CD4-positive, alpha-beta T cell treated with Interleukin-2 at 100 ng/mL for 4 hours (primary cell): ENCODE measurements around the gene CACNB4.
A peak's percentile ranks its signal among the peaks of the same experiment; 100 is the strongest.
"Not testable (repeated sequence)": the region's sequence is repeated elsewhere in the genome, so short reads cannot be mapped to it uniquely, and the experiment has no call there.

Experiments used
- DNase-seq: peaks from one replicate; pipeline ENCODE4 v3.0.0-alpha.2; 2020; ENCODE audit warnings: low spot score

CACNB4 gene

DNA sequence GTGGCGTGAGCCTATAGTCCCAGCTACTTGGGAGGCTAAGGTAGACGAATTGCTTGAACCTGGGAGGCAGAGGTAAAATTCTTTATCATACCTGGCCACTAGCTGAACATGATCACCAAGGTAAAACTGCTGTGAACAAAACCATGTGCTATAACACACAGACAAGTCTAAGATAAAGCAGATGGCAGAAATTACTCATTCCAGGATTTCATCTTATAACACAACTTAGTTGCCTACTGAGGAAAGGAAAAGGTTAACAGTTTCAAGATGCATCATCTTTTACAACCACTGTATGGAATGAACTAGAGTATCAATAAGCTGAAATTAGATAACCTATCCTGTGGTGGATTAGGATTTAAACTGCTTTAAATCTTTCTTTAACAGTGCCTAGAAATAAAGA, 278.9 kb downstream of the CACNB4 start:
- no peak for DNase-seq

- DNase-seq, result no peak
These were observed 280.9 kb downstream of the CACNB4 start for GRCh38 chr2:151817929-151818328.

GRCh38 chr2:151816843-151817242, 282.0 kb downstream of the CACNB4 start:
- no peak for DNase-seq

DNA sequence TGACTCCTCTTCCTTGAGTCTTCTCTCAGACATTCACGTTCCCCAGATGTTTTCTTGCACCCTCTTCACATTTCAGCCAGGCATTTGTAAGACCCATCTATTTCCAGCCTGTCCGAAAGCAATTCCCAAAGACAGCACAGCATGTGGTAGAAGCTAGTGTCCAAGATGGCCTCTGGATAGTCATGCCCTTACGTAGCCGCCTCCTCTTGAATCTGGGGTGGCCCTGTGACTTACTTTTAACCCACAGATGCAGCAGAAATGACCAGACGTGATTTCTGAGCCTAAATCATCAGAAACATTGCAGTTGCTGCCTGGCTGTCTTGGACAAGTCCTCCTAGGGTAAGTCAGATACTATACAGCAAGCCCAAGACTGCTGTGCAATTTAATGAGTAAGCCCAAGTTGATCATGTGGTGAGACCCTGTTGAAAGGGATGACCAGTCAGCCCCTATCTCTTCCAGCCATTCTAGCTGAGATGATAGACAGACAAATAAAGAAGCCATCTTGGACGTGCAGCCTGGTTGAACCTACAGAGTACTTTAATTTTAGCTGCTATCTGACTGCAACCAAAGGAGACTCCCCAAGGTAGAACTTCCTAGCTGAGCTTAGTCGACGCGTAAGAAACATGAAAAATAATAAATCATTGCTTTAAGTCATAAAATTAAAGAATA, 282.9 kb downstream of the CACNB4 start:
- no peak for DNase-seq

DNA sequence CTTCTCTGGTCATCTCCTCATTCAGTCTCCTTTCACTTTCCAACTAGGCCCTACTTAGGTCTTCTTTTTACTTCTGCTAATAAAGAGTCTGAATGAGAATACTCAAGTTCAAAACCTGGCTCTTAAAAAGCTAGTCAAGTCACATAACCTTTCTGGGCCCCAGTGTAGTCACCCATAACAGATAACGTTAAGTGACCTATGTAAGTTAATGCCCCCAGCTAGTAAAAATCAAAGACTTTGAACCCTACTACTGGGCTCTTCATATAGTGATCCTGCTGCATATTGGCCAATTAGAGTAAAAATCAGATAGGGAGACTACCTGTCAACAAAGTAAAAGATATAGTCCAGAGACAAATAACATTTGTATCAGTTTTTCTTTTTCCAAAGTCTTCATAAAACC, 288.4 kb downstream of the CACNB4 start:
- no peak for DNase-seq

DNA sequence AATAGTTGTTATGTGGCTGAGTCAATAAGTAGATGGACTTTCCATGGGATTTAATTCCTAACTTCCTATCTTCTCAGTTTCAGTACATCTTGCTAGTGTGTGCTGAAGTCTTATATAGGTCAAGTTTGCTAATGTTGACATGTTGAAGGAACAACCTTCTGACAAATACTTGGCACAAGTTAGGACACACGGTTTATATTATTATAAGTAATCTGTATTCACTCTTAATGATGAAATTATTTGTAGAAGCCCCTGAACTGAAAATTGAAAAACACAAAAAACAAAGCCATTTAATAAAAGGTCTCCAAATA, 289.8 kb downstream of the CACNB4 start:
- DNase-seq, result no peak

DNA sequence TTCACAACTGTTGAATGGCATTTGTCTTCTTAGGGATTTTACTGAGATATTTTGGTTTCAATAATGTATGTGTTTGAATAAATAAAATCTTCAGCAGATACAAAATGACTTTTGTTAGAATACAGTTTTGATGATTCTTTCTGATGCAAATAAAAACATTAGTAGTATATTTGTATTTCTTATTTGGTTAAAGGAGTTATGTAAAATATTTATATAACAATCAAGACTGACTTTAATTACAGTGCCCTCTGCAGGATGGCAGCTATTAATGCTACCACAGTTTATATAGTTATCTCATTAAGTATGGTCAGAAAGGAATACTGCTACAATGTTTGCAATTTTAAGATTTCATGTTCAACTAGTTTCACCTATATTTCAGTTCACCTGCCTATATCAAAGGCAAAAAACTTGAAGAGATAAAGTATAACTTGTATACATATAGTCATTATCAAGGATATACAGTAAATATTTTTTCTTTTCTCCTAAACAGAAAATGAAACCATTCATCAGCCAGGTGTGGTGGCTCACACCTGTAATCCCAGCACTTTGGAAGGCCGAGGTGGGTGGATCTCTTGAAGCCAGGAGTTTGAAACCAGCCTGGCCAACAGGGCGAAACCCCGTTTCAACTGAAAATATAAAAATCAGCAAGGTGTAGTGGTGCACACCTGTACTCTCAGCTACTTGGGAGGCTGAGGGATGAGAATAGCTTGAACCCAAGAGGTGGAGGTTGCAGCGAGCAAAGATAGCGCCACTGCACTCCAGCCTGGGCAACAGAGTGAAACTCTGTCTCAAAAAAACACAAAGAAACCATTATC, 290.4 kb downstream of the CACNB4 start:
- peak; percentile 48 for DNase-seq

DNA sequence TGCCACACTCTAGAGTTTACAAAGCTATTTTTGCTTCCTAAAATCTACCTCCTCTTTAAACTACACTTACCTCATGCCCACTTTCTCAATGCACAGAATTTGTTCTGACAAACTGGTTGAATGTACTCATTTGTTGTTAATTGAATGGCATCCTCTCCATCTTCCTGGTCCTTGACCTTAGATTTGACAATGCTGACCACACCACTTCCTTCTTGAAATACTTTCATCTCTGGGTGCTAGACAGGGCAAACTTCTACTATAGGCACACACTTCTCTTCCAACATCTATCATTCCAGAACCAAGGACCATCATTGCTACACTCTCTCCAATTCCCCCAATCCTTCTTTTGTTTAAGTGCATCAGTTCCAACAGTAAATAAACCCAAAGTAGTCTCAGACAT, 292.9 kb downstream of the CACNB4 start:
- DNase-seq, result no peak

DNA sequence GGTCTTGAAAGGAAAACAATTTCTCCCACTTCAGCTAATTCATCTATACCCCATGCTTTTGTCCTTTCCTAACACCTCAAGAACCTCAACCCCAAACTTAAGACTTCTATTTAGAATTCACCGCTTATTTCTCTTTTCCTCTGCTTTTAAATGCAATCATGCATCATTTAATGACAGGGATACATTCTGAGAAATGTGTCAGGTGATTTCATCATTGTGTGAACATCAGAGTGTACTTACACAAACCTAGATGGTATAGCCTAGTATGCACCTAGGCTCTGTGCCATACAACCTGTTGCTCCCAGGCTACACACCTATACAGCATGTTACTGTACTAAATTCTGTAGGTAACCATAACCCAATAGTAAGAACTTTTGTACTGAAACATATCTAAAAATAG, 293.5 kb downstream of the CACNB4 start:
- no peak for DNase-seq

DNA sequence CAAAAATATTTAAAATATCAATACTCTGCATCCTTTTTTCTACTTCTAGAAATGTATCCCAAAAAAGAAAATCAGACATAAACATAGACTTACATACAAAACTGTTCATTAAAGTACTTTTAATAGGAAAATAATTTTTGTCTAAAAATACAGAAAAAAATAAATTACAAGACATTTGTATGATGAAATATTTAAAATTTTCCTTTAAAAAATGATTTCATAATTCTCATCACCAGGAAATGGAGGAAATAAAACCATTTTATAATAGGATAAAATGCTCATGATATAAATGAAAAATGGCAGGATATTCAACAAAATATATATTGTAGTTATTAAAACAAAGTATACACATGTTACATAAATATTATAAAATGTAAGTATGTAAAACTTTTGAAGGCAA, 295.0 kb downstream of the CACNB4 start:
- DNase-seq, result no peak

GRCh38 chr2:151802315-151802714, 296.5 kb downstream of the CACNB4 start:
- no peak for DNase-seq

- no peak for DNase-seq
These were observed 299.0 kb downstream of the CACNB4 start for GRCh38 chr2:151799886-151800292.

DNA sequence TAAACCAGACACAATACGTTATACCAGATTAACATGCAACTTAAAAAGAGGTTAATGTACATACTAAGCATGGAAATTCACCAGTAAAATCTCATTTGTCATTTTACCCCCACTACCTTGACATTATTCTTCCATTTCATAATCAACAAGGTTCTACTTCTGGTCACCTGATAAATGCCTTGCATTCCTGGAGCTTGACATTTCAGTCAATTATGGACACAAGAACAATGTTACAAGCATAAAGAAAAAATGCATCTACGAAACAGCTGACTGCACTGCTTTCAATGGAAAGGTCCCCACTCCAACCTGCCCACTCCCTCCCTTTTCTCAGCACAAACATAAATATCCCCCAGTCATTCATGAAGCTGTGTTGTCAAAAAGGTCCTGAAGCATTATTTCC, 302.1 kb downstream of the CACNB4 start:
- DNase-seq, result no peak

- DNase-seq, result no peak
These were observed 303.1 kb downstream of the CACNB4 start for GRCh38 chr2:151795646-151796240.

GRCh38 chr2:151794422-151794821, 304.4 kb downstream of the CACNB4 start:
- not testable (repeated sequence) for DNase-seq

- no peak for DNase-seq
These were observed 305.7 kb downstream of the CACNB4 start for GRCh38 chr2:151793123-151793522.

DNA sequence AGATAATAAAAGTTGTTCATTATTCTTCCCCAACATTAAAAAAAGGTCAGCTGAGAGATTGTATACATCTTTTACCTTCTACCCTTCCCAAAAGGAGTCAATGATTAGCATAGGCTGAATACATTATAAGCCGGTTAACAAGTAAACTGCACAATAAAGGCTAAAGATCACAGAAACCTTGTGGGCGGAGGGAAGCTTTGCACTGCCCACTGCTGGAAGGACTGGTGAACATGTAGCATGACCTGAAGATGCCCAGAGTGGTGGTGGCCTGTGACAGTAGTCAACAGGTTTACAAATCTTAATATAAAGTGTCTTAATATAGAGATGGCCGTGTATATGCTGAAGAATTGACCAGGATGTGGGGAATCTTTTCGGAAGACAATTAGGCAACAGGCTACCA, 306.3 kb downstream of the CACNB4 start:
- no peak for DNase-seq

GRCh38 chr2:151791545-151791944, 307.3 kb downstream of the CACNB4 start:
- no peak for DNase-seq

DNA sequence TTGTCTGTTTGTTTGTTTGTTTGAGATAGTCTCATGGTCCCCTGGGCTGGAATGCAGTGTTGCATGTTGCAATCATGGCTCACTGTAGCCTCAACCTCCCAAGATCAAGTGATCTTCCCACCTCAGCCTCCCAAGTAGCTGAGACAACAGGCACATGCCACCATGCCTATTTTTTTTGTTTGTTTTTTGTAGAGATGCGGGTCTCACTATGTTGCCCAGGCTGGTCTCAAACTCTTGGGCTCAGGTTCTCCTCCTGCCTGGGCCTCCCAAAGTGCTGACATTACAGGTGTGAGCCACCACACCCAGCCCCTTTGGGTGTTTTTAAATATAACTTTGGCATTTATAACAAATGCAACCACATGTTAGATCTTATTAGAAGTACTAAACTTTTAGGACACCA, 308.2 kb downstream of the CACNB4 start:
- no peak for DNase-seq

GRCh38 chr2:151789055-151789834, 309.6 kb downstream of the CACNB4 start:
- DNase-seq, result no peak

DNA sequence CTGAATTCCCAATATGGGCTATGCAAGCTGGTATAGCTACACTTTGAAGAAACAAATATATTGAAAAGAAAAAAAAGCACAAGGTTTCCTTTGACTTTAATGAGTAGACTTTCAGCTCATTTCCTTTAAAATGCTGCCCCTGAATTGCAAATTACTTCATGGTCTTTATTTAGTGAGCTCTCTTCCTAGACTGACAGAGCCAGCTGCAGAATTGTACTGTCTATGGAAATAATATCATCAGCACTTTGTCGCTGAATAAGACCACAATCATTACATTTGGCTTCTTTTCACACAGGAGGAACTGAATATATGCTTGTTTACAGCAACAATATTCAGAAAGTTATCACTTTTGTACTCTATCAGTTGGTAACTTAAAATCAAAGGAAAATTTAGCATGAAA, 312.4 kb downstream of the CACNB4 start:
- DNase-seq, result no peak

DNA sequence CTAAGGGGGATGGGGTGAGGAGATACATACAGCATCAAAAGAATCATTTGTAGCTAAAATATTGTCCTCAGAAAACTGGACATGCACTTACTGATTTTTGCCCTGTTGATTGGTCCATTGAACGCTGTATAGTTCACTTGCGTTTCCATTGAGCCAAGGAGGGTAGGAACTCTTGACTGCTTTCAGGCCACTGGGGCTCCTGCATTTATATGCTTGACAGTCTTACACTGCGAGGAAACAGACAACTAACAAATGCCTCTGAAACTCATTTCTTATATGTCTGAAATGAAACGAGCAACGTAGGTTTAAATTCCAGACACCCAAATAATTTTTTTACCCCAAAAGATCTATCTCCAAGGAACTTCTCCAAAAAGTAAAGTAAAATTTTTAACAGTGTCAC, 312.8 kb downstream of the CACNB4 start:
- no peak for DNase-seq

DNA sequence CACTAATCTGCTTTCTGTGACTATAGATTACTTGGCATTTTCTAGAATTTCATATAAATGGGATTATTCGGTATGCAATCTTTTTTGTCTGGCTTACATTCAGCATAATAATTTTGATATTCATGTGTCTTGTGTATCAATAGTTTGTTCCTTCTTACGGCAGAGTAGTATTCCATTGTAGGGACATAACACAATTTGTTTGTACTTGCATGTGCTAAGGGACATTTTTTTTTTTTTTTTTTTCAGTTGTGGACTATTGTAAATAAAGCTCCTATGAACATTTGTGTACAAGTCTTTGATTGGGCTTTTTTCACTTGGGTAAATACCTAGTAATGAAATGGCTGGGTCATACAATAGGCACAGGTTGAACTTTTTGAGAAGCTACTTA, 315.7 kb downstream of the CACNB4 start:
- no peak for DNase-seq
